H1 (cell line): ENCODE measurements around the gene FBLN2. TPM values are rescaled to one million over a fixed set of nuclear protein-coding genes. Genes with fewer than 3 reads are reported as not detected.

Experiments
- CTCF ChIA-PET: fragments of 300-600 bp; sonication (Branson Sonifier 250); formaldehyde crosslinking; loops from one replicate; lab custom pipeline; 2021; ENCODE audit not compliant: partially characterized antibody; lab: Charles Lee
- POLR2A ChIA-PET: fragments of 300-600 bp; sonication (Branson Sonifier 250); formaldehyde crosslinking; loops from one replicate; lab custom pipeline; 2021; ENCODE audit warnings: inconsistent platforms; ENCODE audit not compliant: partially characterized antibody; lab: Charles Lee
- DNase-seq, 2 experiments: peaks; one replicate each; pipeline versions ENCODE4 v3.0.0 to v3.0.0-alpha.2; 2010 to 2022; ENCODE audit warnings: low spot score in 2 of 2, low read depth in 1 of 2, mixed read lengths in 1 of 2
- FAIRE-seq: peaks from 2 replicates; lab custom pipeline; 2011; peaks lifted over from hg19 to GRCh38; lab: Jason Lieb, UNC
- H2AFZ ChIP-seq: 2 replicates; pipeline ENCODE4 v1.8.1; 2012; ENCODE audit warnings: low read length, inconsistent platforms
- H2AK5ac ChIP-seq: 2 replicates; pipeline ENCODE4 v1.6.1; 2013; ENCODE audit warnings: low read depth, low read length
- H2BK120ac ChIP-seq: replicated peaks from 2 replicates; pipeline ENCODE3; 2013; ENCODE audit warnings: low read depth, low read length, inconsistent platforms
- H2BK12ac ChIP-seq: 2 replicates; pipeline ENCODE4 v1.6.1; 2013; ENCODE audit warnings: low read depth, low read length
- H2BK15ac ChIP-seq: 2 replicates; pipeline ENCODE4 v1.6.1; 2013; ENCODE audit warnings: low read length
- H2BK20ac ChIP-seq: 2 replicates; pipeline ENCODE4 v1.6.1; 2013; ENCODE audit warnings: low read length
- H2BK5ac ChIP-seq: 2 replicates; pipeline ENCODE4 v1.6.1; 2013; ENCODE audit warnings: low read depth, low read length
- H3K14ac ChIP-seq: 2 replicates; pipeline ENCODE4 v1.6.1; 2013; ENCODE audit warnings: inconsistent platforms; ENCODE audit not compliant: insufficient read length
- H3K18ac ChIP-seq: 2 replicates; pipeline ENCODE4 v1.6.1; 2013; ENCODE audit warnings: low read length; ENCODE audit errors: extremely low read depth
- H3K23ac ChIP-seq: 2 replicates; pipeline ENCODE4 v1.6.1; 2013; ENCODE audit warnings: inconsistent platforms; ENCODE audit not compliant: insufficient read length
- H3K23me2 ChIP-seq: 2 replicates; pipeline ENCODE4 v1.6.1; 2013; ENCODE audit warnings: low read depth, low read length
- H3K27ac ChIP-seq: 2 replicates; pipeline ENCODE4 v1.6.1; 2011; ENCODE audit warnings: low read depth, low read length, inconsistent platforms
- H3K27me3 ChIP-seq, 4 experiments: replicated peaks in 1 of 4; 1 replicate in 1 of 4; 2 replicates in 3 of 4; pipeline versions ENCODE4 v1.6.1 to v1.8.1; 2011 to 2013; ENCODE audit warnings: low read length in 3 of 4, mild to moderate bottlenecking in 3 of 4, inconsistent platforms in 2 of 4, mixed read lengths in 2 of 4, moderate library complexity in 1 of 4; ENCODE audit not compliant: control insufficient read depth in 3 of 4, insufficient read depth in 3 of 4; ENCODE audit errors: extremely low read depth in 1 of 4
- H3K36me3 ChIP-seq, 4 experiments: 2 replicates each; pipeline versions ENCODE4 v1.6.1 to v1.8.1; 2011 to 2013; ENCODE audit warnings: mild to moderate bottlenecking in 4 of 4, low read length in 3 of 4, moderate library complexity in 2 of 4, control low read depth in 1 of 4, inconsistent platforms in 1 of 4; ENCODE audit not compliant: insufficient read depth in 4 of 4, control insufficient read depth in 2 of 4
- H3K4ac ChIP-seq: replicated peaks from 2 replicates; pipeline ENCODE3; 2013; ENCODE audit warnings: low read length, low read depth, mixed read lengths, inconsistent platforms; ENCODE audit not compliant: insufficient read length
- H3K4me1 ChIP-seq, 4 experiments: replicated peaks in 1 of 4; 1 replicate in 1 of 4; 2 replicates in 3 of 4; pipeline versions ENCODE4 v1.6.1 to v1.8.1; 2011 to 2013; ENCODE audit warnings: low read length in 3 of 4, inconsistent platforms in 2 of 4, mixed read lengths in 1 of 4; ENCODE audit not compliant: insufficient read depth in 4 of 4, control insufficient read depth in 3 of 4
- H3K4me2 ChIP-seq, 2 experiments: 2 replicates each; pipeline versions ENCODE4 v1.6.1 to v1.8.1; 2011 to 2013; ENCODE audit warnings: low read depth in 2 of 2, low read length in 2 of 2, control low read depth in 1 of 2, inconsistent platforms in 1 of 2, mild to moderate bottlenecking in 1 of 2; ENCODE audit not compliant: insufficient read depth in 1 of 2
- H3K4me3 ChIP-seq, 4 experiments: fragments of 200-600, 300-600 bp in 1 of 4; sonication (generic), shearing (Covaris generic), sonication (Bioruptor Twin) in 1 of 4; 2 replicates each; pipeline versions ENCODE4 v1.5.1 to v1.8.1; 2011 to 2016; ENCODE audit warnings: low read length in 4 of 4, low read depth in 3 of 4, control low read depth in 2 of 4, inconsistent platforms in 2 of 4, mild to moderate bottlenecking in 2 of 4, mixed read lengths in 1 of 4, moderate library complexity in 1 of 4; ENCODE audit not compliant: insufficient read depth in 2 of 4; ENCODE audit errors: extremely low read depth in 1 of 4
- H3K56ac ChIP-seq: replicated peaks from 2 replicates; pipeline ENCODE3; 2013; ENCODE audit warnings: low read depth, mild to moderate bottlenecking, mixed read lengths, low read length, inconsistent platforms; ENCODE audit not compliant: insufficient read length
- H3K79me1 ChIP-seq: 2 replicates; pipeline ENCODE4 v1.6.1; 2013; ENCODE audit warnings: low read depth, low read length, control low read depth
- H3K79me2 ChIP-seq, 2 experiments: 2 replicates each; pipeline versions ENCODE4 v1.6.1 to v1.8.1; 2012 to 2013; ENCODE audit warnings: low read length in 2 of 2, mild to moderate bottlenecking in 2 of 2, inconsistent platforms in 1 of 2; ENCODE audit not compliant: insufficient read depth in 2 of 2, control insufficient read depth in 1 of 2
- H3K9ac ChIP-seq, 4 experiments: replicated peaks in 1 of 4; 1 replicate in 1 of 4; 2 replicates in 3 of 4; pipeline versions ENCODE4 v1.6.1 to v1.8.1; 2011 to 2013; ENCODE audit warnings: low read depth in 3 of 4, low read length in 3 of 4, control low read depth in 2 of 4, mild to moderate bottlenecking in 2 of 4, moderate library complexity in 2 of 4, inconsistent platforms in 1 of 4; ENCODE audit errors: extremely low read depth in 1 of 4
- H3K9me3 ChIP-seq, 2 experiments: 2 replicates each; pipeline versions ENCODE4 v1.6.1 to v1.8.1; 2012 to 2013; ENCODE audit warnings: mild to moderate bottlenecking in 2 of 2, moderate library complexity in 2 of 2, control low read depth in 1 of 2, inconsistent platforms in 1 of 2, low read depth in 1 of 2, low read length in 1 of 2, mixed read lengths in 1 of 2; ENCODE audit not compliant: insufficient read depth in 2 of 2
- H4K20me1 ChIP-seq, 2 experiments: replicated peaks in 1 of 2; 2 replicates each; pipeline versions ENCODE3 to v1.8.1; 2011 to 2013; ENCODE audit warnings: inconsistent platforms in 2 of 2, low read length in 2 of 2, mild to moderate bottlenecking in 1 of 2; ENCODE audit not compliant: insufficient read depth in 2 of 2, control insufficient read depth in 1 of 2
- H4K5ac ChIP-seq: 2 replicates; pipeline ENCODE4 v1.6.1; 2013; ENCODE audit warnings: low read length, low read depth, mixed read lengths, inconsistent platforms; ENCODE audit not compliant: insufficient read length
- H4K8ac ChIP-seq: 2 replicates; pipeline ENCODE4 v1.8.0; 2013; ENCODE audit warnings: mild to moderate bottlenecking, moderate library complexity, low read length, inconsistent platforms; ENCODE audit not compliant: insufficient read depth; ENCODE audit errors: extremely low read depth
- H4K91ac ChIP-seq: replicated peaks from 2 replicates; pipeline ENCODE3; 2013; ENCODE audit warnings: low read length, mixed read lengths, inconsistent platforms; ENCODE audit not compliant: insufficient read length
- ASH2L ChIP-seq: fragments of 200-600, 300-600 bp; sonication (generic); IDR thresholded peaks from one replicate; pipeline ENCODE4 v1.7.1; 2017; ENCODE audit warnings: low read length
- CBX8 ChIP-seq: fragments of 300-800, 300-1000 bp; sonication (generic); IDR thresholded peaks from 2 replicates; pipeline ENCODE4 v1.7.1; 2016; ENCODE audit warnings: low read depth, low read length, borderline replicate concordance
- HDAC2 ChIP-seq, 2 experiments: fragments of 300-600 bp in 1 of 2; sonication (generic) in 1 of 2; IDR thresholded peaks; 2 replicates each; pipeline ENCODE4 v1.6.1; 2011 to 2012; ENCODE audit warnings: low read depth in 2 of 2, low read length in 2 of 2, mild to moderate bottlenecking in 2 of 2, moderate library complexity in 2 of 2, borderline replicate concordance in 1 of 2, inconsistent platforms in 1 of 2
- NANOG ChIP-seq: IDR thresholded peaks from 2 replicates; pipeline ENCODE4 v1.6.1; 2011; ENCODE audit warnings: low read length, low read depth, mild to moderate bottlenecking, inconsistent platforms; ENCODE audit not compliant: insufficient read depth, poor library complexity, severe bottlenecking
- RAD21 ChIP-seq, 2 experiments: IDR thresholded peaks in 1 of 2; conservative IDR thresholded peaks in 1 of 2; 2 replicates each; pipeline ENCODE4 v1.6.1; 2011; ENCODE audit warnings: low read depth in 2 of 2, low read length in 2 of 2, improper control_type of control experiment in 1 of 2, inconsistent platforms in 1 of 2, mild to moderate bottlenecking in 1 of 2, moderate library complexity in 1 of 2
- RBBP5 ChIP-seq: IDR thresholded peaks from 2 replicates; pipeline ENCODE4 v1.7.1; 2012; ENCODE audit warnings: low read depth, mild to moderate bottlenecking, inconsistent platforms, low read length, moderate library complexity, borderline replicate concordance
- SIN3A ChIP-seq, 2 experiments: IDR thresholded peaks in 1 of 2; conservative IDR thresholded peaks in 1 of 2; 2 replicates each; pipeline ENCODE4 v1.6.1; 2011 to 2012; ENCODE audit warnings: low read length in 2 of 2, improper control_type of control experiment in 1 of 2, low read depth in 1 of 2, mild to moderate bottlenecking in 1 of 2
- SP4 ChIP-seq: IDR thresholded peaks from 2 replicates; pipeline ENCODE4 v1.6.1; 2012; ENCODE audit warnings: low read length, inconsistent platforms
- YY1 ChIP-seq: IDR thresholded peaks from 2 replicates; pipeline ENCODE4 v1.6.1; 2011; ENCODE audit warnings: low read depth, mild to moderate bottlenecking, low read length
- WGBS, 2 experiments: shearing (Covaris generic) in 1 of 2; methylation state at CpG; one replicate each; pipeline versions ENCODE4 v1.1.6 to v1.1.7; 2013 to 2015; ENCODE audit warnings: low lambda C conversion rate in 2 of 2, mixed read lengths in 2 of 2, inconsistent platforms in 1 of 2, low coverage in 1 of 2, missing lambda C conversion rate in 1 of 2; ENCODE audit not compliant: insufficient replicate concordance in 2 of 2, insufficient coverage in 1 of 2, insufficient read length in 1 of 2; ENCODE audit errors: extremely low coverage in 1 of 2, missing lambda C conversion rate in 1 of 2; 5-methylcytosine and 5-hydroxymethylcytosine counted together
- polyA plus RNA-seq, 7 experiments: library from polyadenylated mRNA; depleted of rRNA in 3 of 7; stranded (reverse) in 5 of 7; unstranded in 2 of 7; fragments of >200 nt in 5 of 7; fragments of 200-250 nt in 2 of 7; gene quantifications; 1 replicate in 5 of 7; 2 replicates in 1 of 7; 4 replicates in 1 of 7; pipeline versions ENCODE4 v1.2.1 to v1.2.3, GENCODE V29; 2011 to 2013; ENCODE audit warnings: missing spikeins in 2 of 7, mixed read lengths in 2 of 7
- total RNA-seq: library from RNA; stranded (reverse); fragmentation: NEBNext Ultra II Directional; extraction: Animal tissue kit (Norgen Biotek cat#: 25700); gene quantifications from 2 replicates; pipeline ENCODE4 v1.2.1, GENCODE V29; 2021
- TF ChIP-seq, protein P1 (sequence below), 3 experiments: IDR thresholded peaks; 1 replicate in 2 of 3; 2 replicates in 1 of 3; pipeline versions ENCODE4 v1.5.1 to v1.6.1; 2011; ENCODE audit warnings: low read length in 3 of 3, mild to moderate bottlenecking in 3 of 3, inconsistent platforms in 2 of 3, low read depth in 1 of 3, moderate library complexity in 1 of 3; ENCODE audit not compliant: insufficient read depth in 1 of 3; ENCODE audit errors: control extremely low read depth in 1 of 3

Gene FBLN2
- total and polyA plus RNA-seq, 2 of the 8 experiments (the other 6 are each of a cell fraction or from before 2014, with no cell fraction given), result 17.4 to 24.2 TPM

DNA sequence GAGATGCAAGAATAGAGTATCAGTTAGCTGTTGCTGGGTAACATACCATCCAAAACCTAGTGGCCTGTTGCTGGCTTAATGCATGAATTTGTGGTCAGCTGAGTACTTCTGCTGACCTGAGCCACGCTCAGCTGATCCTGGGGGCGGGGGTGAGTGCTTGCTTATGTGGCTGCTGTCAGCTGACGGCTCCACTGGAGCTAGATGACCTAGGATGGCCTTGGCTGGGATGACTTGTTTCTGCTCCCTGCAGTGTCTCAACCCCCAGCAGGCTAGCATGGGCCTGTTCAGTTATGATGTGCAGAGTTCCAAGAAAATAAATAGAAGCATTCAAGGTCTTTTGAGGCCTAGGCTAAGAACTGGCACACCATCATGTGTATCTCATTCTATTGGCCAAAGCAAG is 63.9 kb downstream of the FBLN2 start:
- H2BK120ac ChIP-seq, result no peak overlapping the region
- H3K9me3 ChIP-seq, result no peaks in the 10 kb centered on the region; a peak in 2 of 4 replicates
- H3K14ac ChIP-seq, result no peak overlapping the region
- H2BK15ac ChIP-seq, result no peak overlapping the region
- no peaks in the 10 kb centered on the region for H3K27me3 ChIP-seq
- no peak overlapping the region for H3K56ac ChIP-seq
- H2BK5ac ChIP-seq, result no peak overlapping the region
- no peak overlapping the region for H4K8ac ChIP-seq
- no peak overlapping the region for H3K4ac ChIP-seq
- H3K79me2 ChIP-seq, result no peaks in the 10 kb centered on the region
- H3K23me2 ChIP-seq, result peaks cover 17% of the 10 kb centered on the region; the same call in 1 of the 2 replicates
- no peak overlapping the region for H2AK5ac ChIP-seq
- POLR2A ChIA-PET, result no interaction called here
- H4K91ac ChIP-seq, result no peak overlapping the region
- no peaks in the 10 kb centered on the region for H3K79me1 ChIP-seq
- H3K4me3 ChIP-seq, result no peak overlapping the region
- H3K23ac ChIP-seq, result no peak overlapping the region
- H3K9ac ChIP-seq, result no peak overlapping the region
- H3K18ac ChIP-seq, result no peak overlapping the region
- no peak overlapping the region for H3K27ac ChIP-seq
- no peak overlapping the region for H2BK20ac ChIP-seq
- H3K4me2 ChIP-seq, result no peak overlapping the region
- FAIRE-seq (no peak), DNase-seq (no peak)
- H4K5ac ChIP-seq, result no peak overlapping the region
- no peak overlapping the region for H2AFZ ChIP-seq
- H3K36me3 ChIP-seq, result no peaks in the 10 kb centered on the region
- no peak overlapping the region for H2BK12ac ChIP-seq
- H3K4me1 ChIP-seq, result no peaks in the 10 kb centered on the region
- peaks cover 0 to 9% of the 10 kb centered on the region in 2 experiments for H4K20me1 ChIP-seq
- WGBS, 2 experiments, result 91% methylated on average over 3 of the region's 3 CpGs; no CpG with 5 or more reads in 1 of the 2 experiments
- CTCF ChIA-PET, result interaction anchor here (0.9 to 3.2 kb wide), 3 partner anchors 9 to 38 kb away, joined by 3 to 11 read pairs (median 5); no protein-coding TSS in a partner anchor
- TF ChIP-seq SP4, result no peak
- TF ChIP-seq HDAC2 (IDR thresholded peaks at IDR 0.05; ENCODE audit: borderline replicate concordance in 1 of 2, low read depth in 2 of 2, low read length in 2 of 2), result no peak
- TF ChIP-seq CBX8, result no peak
- TF ChIP-seq RAD21 (IDR thresholded peaks at IDR 0.05 in 1 of 2, conservative IDR thresholded peaks at IDR 0.05 in 1 of 2; ENCODE audit: low read depth in 2 of 2, low read length in 2 of 2), result no peak
- no peak for TF ChIP-seq YY1
- no peak for TF ChIP-seq SIN3A (conservative IDR thresholded peaks at IDR 0.05 in 1 of 2, IDR thresholded peaks at IDR 0.05 in 1 of 2; ENCODE audit: low read depth in 1 of 2, low read length in 2 of 2)
- TF ChIP-seq, protein P1, sequence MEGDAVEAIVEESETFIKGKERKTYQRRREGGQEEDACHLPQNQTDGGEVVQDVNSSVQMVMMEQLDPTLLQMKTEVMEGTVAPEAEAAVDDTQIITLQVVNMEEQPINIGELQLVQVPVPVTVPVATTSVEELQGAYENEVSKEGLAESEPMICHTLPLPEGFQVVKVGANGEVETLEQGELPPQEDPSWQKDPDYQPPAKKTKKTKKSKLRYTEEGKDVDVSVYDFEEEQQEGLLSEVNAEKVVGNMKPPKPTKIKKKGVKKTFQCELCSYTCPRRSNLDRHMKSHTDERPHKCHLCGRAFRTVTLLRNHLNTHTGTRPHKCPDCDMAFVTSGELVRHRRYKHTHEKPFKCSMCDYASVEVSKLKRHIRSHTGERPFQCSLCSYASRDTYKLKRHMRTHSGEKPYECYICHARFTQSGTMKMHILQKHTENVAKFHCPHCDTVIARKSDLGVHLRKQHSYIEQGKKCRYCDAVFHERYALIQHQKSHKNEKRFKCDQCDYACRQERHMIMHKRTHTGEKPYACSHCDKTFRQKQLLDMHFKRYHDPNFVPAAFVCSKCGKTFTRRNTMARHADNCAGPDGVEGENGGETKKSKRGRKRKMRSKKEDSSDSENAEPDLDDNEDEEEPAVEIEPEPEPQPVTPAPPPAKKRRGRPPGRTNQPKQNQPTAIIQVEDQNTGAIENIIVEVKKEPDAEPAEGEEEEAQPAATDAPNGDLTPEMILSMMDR (IDR thresholded peaks at IDR 0.05; ENCODE audit: control extremely low read depth in 1 of 3, insufficient read depth in 1 of 3, low read depth in 1 of 3, low read length in 3 of 3), result no peak
- TF ChIP-seq NANOG, result no peak
- no peak for TF ChIP-seq RBBP5
- no peak for TF ChIP-seq ASH2L
